Thoracic aorta (tissue), 2 donors: ENCODE measurements around the gene RUFY4. TPM values are rescaled to one million over a fixed set of nuclear protein-coding genes. Genes with fewer than 3 reads are reported as not detected.

Experiments
- ATAC-seq: fragments of 150-250 bp; one replicate; pipeline ENCODE4 v1.8.0; 2017; ENCODE audit warnings: low read depth; ENCODE audit not compliant: insufficient number of reproducible peaks, low FRiP score
- DNase-seq: peaks from one replicate; pipeline ENCODE4 v3.0.0-alpha.2; 2020; ENCODE audit warnings: low spot score
- H3K27ac ChIP-seq, 2 donors: fragments of 200-600 bp; sonication (generic); 1 replicate in 1 of 2; 2 replicates in 1 of 2; pipeline ENCODE4 v1.5.1; 2016; ENCODE audit warnings: mild to moderate bottlenecking in 2 of 2, moderate library complexity in 2 of 2
- H3K27me3 ChIP-seq: fragments of 200-600 bp; sonication (generic); replicated peaks from 2 replicates; pipeline ENCODE4 v1.6.0; 2016; ENCODE audit warnings: mild to moderate bottlenecking; ENCODE audit not compliant: insufficient read depth
- H3K36me3 ChIP-seq: fragments of 200-600 bp; sonication (generic); one replicate; pipeline ENCODE4 v1.5.1; 2016
- H3K4me1 ChIP-seq, 2 donors: fragments of 200-600 bp; sonication (generic); 1 replicate in 1 of 2; 2 replicates in 1 of 2; pipeline versions ENCODE4 v1.5.1 to v1.6.0; 2016; ENCODE audit warnings: low read depth in 2 of 2, mild to moderate bottlenecking in 1 of 2; ENCODE audit not compliant: control insufficient read depth in 1 of 2
- H3K4me3 ChIP-seq: fragments of 200-600 bp; sonication (generic); 2 replicates; pipeline ENCODE4 v1.5.1; 2016; ENCODE audit warnings: mild to moderate bottlenecking
- H3K9me3 ChIP-seq: fragments of 200-600 bp; sonication (generic); 2 replicates; pipeline ENCODE4 v1.5.1; 2016
- total RNA-seq, 2 donors: library from RNA; depleted of rRNA; stranded (reverse); fragments of >200 nt; gene quantifications; one replicate each; pipeline versions ENCODE4 v1.1.0 to v1.2.3, GENCODE V29; 2016
- TF ChIP-seq, protein P1 (sequence below): fragments of 200-600 bp; sonication (generic); IDR thresholded peaks from one replicate; pipeline ENCODE4 v1.5.1; 2019; ENCODE audit warnings: antibody characterized with exemption

The RUFY4 gene
- total RNA-seq, 2 donors from 2014 or later, result 0.68 TPM; not detected in 1

DNA sequence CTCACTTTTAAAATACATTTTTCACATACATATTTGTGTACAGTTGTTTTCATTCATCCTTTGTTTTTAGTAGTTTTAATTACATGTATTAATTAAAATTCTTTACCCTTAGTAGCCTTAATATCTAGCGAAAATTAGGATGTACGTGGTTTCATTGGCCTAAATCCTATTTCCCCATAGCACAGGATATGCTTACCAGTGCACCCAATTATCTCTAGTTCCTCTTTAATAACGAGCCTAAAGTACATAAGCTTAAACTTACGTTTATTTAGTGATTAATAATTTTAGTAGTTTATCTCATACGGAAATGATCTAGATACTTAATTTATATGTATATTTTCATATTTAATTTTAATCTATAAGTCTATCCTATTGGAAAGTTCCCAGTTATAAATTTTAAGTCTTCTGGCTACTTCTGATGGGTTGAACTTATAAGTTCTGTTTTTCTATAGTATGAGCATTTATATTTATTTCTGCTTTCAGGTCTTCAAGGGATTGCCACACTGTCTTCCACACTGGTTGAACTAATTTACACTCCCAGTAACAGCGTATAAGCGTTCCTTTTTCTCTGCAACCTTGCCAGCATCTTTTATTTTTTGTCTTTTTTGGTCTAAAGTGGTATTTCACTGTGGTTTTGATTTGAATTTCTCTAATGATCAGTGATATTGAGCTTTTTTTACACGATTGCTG lies 21.4 kb upstream of the RUFY4 start:
- H3K27ac ChIP-seq, result no peak overlapping the region
- H3K4me3 ChIP-seq, result no peak overlapping the region
- H3K4me1 ChIP-seq, result no peaks in the 10 kb centered on the region
- DNase-seq, result no peak
- H3K9me3 ChIP-seq, result no peaks in the 10 kb centered on the region
- no peaks in the 10 kb centered on the region for H3K36me3 ChIP-seq
- TF ChIP-seq, protein P1, sequence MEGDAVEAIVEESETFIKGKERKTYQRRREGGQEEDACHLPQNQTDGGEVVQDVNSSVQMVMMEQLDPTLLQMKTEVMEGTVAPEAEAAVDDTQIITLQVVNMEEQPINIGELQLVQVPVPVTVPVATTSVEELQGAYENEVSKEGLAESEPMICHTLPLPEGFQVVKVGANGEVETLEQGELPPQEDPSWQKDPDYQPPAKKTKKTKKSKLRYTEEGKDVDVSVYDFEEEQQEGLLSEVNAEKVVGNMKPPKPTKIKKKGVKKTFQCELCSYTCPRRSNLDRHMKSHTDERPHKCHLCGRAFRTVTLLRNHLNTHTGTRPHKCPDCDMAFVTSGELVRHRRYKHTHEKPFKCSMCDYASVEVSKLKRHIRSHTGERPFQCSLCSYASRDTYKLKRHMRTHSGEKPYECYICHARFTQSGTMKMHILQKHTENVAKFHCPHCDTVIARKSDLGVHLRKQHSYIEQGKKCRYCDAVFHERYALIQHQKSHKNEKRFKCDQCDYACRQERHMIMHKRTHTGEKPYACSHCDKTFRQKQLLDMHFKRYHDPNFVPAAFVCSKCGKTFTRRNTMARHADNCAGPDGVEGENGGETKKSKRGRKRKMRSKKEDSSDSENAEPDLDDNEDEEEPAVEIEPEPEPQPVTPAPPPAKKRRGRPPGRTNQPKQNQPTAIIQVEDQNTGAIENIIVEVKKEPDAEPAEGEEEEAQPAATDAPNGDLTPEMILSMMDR, result no peak
- ATAC-seq, result no peak
- no peaks in the 10 kb centered on the region for H3K27me3 ChIP-seq

DNA sequence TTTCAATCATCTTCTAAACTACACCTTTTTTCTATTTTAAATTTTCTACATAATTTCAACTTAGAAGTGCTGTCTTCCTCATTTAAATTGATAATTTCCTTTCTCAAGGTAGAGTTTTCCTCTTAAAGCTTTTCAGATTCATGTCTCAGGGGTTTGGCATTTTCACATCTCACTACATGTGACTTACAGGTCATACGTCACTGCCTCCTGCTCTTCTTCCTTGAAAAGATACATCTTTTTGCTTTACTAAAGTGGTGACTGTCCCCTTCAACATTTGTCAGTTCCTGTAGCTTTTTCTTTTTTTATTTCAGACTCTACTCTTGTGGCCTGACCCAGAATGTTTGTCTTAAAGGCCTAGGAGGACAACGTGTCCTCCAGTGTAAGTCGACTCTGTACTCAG lies 17.1 kb upstream of the RUFY4 start:
- H3K9me3 ChIP-seq, result no peaks in the 10 kb centered on the region
- H3K36me3 ChIP-seq, result no peaks in the 10 kb centered on the region
- H3K4me1 ChIP-seq, result no peaks in the 10 kb centered on the region
- no peaks in the 10 kb centered on the region for H3K27me3 ChIP-seq
- TF ChIP-seq, protein P1, result no peak
- no peak overlapping the region for H3K4me3 ChIP-seq
- ATAC-seq (no peak), DNase-seq (no peak)
- H3K27ac ChIP-seq, result no peak overlapping the region

DNA sequence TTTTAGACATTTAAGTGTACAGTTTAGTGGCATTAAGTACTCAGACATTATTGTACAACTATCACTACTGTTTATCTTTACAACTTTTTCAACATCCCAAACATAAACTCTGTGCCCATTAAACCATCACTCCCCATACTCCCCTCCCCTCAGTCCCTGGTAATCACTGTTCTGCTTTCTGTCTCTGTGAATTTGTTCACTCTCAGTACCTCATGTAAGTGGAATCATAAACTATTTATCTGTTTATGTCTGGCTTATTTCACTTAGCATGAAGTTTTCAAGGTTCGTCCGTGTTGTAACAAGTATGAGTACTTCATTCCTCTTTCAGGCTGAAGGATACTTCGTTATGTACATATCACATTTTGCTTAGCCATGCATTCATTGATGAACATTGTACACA lies 9.8 kb upstream of the RUFY4 start:
- Histone ChIP-seq H3K4me1 (no peaks in the 10 kb centered on the region), H3K27me3 (no peaks in the 10 kb centered on the region), H3K9me3 (no peaks in the 10 kb centered on the region), H3K36me3 (no peaks in the 10 kb centered on the region), H3K4me3 (no peak overlapping the region), H3K27ac (no peak overlapping the region)
- no peak for ATAC-seq
- no peak for DNase-seq
- TF ChIP-seq, protein P1, result no peak

DNA sequence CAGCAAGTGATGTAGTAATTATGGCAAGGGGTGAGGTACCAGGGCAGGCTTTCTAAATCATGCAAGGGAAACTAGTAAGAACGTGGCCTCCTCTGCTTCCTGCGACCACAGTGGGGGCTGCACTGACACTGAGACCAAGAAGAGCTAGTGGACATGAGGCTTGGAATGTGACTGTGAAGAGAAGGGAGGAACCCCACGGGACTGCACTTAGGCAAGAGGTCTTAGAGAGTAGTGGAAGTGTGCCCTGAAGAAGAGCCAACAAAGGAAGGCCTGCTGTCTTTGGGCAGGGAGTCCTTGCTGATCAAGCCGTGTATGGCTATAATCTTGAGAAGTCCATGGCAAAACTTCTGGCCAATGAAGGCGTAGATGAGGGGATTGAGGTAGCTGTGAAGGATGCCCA lies 8.9 kb upstream of the RUFY4 start:
- no peak overlapping the region for H3K4me3 ChIP-seq
- H3K9me3 ChIP-seq, result no peaks in the 10 kb centered on the region
- no peaks in the 10 kb centered on the region for H3K36me3 ChIP-seq
- ATAC-seq (no peak), DNase-seq (no peak)
- TF ChIP-seq, protein P1, result no peak
- no peaks in the 10 kb centered on the region for H3K27me3 ChIP-seq
- no peak overlapping the region for H3K27ac ChIP-seq
- no peaks in the 10 kb centered on the region for H3K4me1 ChIP-seq

DNA sequence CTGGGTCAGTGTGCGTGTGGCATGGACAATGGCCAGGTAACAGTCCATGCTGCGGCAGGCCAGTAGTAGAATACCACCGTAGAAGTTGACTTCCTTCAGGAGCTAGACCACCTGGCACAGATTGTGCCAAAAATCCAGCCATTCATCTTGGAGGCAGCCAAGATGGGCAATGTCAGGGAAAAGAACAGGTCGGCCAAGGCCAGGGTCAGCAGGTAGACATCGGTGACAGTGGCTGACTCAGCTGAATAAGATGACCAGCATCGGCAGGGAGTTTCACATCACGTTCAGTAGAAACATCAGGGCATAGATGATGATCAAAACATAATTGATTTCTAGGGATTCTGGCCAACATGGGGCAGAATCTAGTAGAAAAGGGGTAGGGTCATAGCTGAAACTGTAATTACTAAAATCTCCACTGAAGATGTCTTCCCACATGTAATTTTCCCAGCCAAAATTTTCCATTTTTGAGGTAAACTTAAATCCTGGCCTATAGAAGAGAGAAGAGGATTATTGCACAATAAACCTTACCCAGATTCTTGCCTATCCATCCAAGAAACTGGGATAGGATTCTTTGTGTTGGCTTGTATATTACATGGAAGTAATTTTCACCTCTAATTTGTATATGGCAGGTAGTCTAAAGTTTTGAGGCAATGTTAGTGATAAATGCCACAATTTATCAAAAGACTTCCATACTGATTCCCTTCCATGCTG lies 7.9 kb upstream of the RUFY4 start:
- Histone ChIP-seq H3K36me3 (no peaks in the 10 kb centered on the region), H3K27ac (no peak overlapping the region), H3K4me1 (no peaks in the 10 kb centered on the region), H3K4me3 (no peak overlapping the region), H3K9me3 (no peaks in the 10 kb centered on the region), H3K27me3 (no peaks in the 10 kb centered on the region)
- ATAC-seq, result no peak
- TF ChIP-seq, protein P1, result no peak
- no peak for DNase-seq
